HG02798 (cell line): ENCODE measurements around the gene MAP2K5.

Experiments
- ATAC-seq: cut with Tn5 transposase; IDR thresholded peaks from one replicate; pipeline ENCODE4 v1.9.1; 2021; ENCODE audit warnings: mild to moderate bottlenecking; ENCODE audit not compliant: unreplicated experiment, poor library complexity

Gene MAP2K5

GRCh38 chr15:67521029-67521782, 21.3 kb upstream of the MAP2K5 start, which contains the start of gene C15orf61:
C15orf61 (plus strand) TSS chr15:67521131; CDS start chr15:67521249, 118 bp downstream.
- peak; percentile 84 for ATAC-seq

DNA sequence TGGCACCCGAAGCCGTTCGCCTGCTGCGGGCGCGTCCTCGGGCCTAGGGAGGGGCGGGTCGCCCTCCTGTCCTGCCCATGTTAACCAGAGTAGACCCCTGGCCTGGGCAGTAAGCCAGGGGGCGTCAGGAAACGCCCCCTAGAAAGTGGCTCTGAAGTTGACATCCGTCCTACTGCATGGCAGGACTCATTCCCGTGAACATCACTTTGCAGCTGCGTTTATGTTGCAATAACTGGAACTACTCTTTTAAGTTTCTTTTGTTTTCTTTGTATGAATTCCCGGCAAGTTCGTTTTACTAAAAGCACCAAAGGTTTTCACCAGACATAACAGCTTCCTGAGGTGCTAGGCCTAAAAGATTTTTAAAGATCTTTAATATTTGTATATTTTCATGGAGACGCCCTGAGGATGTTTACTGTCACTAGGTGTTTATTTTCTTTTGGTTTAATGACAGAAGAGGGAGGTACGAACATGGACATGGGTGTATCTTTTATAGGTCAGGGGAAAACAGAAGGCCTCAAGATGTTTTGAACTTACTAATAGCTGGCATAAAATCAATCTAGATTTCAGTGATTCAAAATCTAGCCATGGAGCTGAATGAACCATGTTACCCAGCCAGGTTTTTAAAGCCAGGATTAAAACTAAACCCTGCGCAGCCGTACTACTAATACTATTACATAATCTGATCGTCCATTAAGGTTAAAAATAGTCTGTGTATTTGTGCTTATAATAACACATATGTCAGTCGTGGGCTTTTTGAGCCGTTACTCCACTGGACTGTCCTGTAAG, 20.5 kb upstream of the MAP2K5 start:
- ATAC-seq: no peak

- ATAC-seq: no peak
Observed at GRCh38 chr15:67523330-67523729, 19.2 kb upstream of the MAP2K5 start.

- no peak for ATAC-seq
Observed at GRCh38 chr15:67524235-67524634, 18.3 kb upstream of the MAP2K5 start.

DNA sequence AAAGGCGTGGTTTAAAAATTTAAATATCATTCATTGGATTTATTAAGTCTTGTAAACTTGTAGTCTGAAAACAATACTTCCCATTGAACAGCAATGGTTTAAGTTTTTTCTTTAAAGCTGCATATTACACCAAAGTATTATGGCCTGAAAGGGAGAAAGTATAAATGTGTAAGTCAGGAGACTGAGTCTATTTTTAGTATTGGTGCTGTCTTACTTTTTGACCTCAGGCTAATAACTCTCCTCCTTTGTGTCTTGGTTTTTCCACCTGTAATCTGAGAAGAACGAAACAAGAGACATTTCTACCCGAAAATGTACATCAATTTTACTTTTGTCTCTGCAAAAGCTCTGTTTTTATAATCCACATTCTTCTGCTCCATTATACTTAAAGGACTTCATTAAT, 14.0 kb upstream of the MAP2K5 start:
- ATAC-seq: no peak

DNA sequence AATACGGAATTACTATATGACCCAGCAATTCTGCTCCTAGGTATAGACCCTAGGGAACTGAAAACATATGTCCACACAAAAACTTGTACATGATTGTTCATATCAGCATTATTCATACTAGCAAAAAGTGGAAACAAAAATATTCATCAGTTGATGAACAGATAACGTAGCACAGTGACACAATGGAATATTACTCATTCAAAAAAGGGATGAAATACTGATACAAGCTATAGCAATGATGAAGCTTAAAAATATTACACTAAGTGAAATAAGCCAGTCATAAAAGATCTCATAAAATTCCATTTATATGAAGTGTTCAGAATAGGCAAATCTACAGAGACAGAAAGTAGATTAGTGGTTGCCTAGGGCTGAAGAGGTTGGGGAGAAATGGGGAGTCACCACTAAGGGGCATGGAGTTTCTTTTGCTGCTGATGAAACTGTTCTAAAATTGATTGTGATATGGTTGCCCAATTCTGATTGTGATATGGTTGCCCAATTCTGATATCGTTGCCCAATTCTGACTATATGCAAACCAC, 11.1 kb upstream of the MAP2K5 start:
- no peak for ATAC-seq

DNA sequence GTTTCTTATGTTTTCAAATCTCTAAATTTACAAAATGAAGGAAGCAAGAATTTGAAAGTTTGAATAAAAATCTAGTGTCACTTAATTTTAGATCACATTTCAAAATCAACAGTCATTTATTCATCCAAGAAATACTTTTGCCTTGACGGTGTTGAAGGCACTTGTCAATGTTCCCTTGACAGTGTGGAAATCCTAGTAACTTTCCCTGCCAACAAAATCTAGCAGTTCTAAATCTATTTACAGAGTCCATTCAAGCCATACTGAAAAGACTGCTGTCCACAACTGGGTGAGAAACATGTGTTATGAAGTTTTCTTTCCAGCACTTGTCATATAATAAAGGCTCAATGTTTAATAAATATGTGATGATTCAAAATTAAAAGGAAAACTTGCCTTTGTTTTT, 8.6 kb upstream of the MAP2K5 start:
- no peak for ATAC-seq

GRCh38 chr15:67534360-67534759, 8.1 kb upstream of the MAP2K5 start:
- no peak for ATAC-seq

DNA sequence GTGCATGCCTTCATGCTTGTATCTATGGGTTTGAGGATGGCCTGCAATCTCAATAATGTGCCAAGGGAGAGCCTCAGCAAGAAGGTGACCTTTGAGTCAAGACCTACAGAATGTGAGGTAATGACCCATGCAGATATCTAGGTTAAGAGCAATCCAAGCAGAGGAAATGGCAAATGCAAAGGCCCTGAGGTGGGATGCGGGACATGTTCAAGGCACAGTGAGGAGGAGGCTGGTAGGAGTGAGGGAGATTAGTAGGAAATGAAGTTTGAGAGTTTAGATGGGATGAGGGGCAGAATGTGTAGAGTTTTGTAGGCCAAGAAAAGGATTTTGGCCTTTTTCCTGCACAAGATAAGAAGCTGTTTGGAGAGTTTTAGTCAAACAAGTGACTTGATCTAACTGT, 4.7 kb upstream of the MAP2K5 start:
- no peak for ATAC-seq

DNA sequence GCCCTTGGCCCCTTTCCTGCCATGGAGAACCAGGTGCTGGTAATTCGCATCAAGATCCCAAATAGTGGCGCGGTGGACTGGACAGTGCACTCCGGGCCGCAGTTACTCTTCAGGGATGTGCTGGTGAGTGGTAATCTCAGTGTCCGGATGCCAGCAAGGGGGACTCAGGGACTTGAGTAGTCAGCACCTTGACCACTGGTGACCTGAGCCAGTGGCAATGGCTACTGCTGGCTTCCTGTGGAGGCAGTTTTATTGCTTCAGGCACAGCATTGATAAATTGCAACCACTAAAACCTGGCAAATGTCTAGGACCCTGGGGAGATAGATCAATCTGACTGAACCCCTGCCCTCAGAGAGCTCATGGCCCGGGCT, 830 bp downstream of the MAP2K5 start:
- no peak for ATAC-seq

DNA sequence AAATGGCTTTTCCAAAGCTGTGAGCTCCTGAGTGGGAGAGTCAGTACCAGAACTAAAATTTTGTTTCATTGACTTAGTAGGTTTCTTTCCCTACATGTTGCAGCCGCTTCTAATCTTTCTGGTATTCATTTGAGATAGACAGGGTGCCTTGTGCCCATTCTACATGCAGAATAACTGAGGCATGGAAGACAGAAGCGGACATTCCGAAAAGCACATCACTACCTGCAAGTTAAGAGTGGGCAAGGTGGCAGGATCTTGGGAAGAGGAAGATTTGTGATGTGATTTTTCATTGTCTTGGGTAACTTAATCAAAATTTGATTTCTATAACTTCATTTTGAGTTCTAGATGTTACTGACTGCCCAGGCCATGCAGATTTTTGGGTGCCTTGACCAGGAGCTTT, 2.0 kb downstream of the MAP2K5 start:
- ATAC-seq: no peak

DNA sequence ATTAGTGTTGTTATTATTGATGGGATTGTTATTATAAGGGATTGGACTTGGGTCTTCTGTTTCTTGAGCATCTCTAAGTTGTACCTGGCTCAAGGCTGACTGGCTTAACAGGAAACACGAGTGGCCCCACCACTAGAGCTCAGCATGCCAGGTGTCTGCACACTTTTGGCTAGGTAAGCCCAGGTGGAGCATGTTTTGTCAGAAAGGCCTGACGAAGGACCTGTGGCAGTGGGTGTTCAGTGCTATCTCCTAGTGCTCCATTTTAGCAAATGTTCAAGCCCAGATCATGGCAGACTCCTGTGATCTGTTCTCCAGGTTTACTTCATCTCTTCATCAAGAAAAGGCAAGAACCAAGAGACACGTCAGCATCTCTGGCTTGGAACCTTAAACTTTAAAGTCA, 3.4 kb downstream of the MAP2K5 start:
- ATAC-seq: no peak

DNA sequence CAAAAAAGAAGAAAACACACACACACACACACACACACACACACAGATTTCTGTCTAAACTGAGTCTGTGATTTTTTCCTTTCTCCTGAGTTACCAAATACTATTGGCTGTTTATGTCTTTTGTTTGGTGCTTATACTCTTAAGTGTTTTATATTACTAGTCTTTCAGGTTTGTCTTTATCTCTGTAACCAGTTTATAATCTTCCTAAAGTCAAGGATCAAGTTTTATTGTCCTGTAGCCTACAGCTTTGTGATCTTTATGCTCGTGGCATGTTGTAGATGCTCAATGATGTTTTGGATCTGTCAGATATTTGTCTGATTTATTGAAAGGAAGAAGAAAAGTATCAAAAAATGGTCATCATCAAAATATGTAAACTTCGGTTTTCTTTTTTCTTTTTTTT, 4.6 kb downstream of the MAP2K5 start:
- no peak for ATAC-seq

DNA sequence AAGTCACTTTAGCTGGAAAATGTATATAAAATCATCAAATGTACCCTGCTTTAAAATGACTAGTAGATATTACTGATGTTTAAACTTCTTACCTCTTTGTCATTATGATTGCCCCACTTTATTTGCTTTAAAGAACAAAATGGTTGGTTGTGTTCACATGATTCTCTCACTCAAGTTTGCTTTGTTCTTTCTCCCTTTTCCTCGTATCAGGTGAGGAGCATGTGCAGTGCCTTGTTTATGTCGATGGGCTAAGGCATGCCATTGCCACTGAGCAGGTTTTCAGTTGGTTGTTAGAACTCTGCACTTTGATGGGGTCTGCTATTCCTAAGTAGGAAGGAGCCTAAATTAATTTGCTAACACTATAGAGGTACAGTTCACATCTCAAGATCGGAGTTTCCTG, 5.3 kb downstream of the MAP2K5 start:
- no peak for ATAC-seq

DNA sequence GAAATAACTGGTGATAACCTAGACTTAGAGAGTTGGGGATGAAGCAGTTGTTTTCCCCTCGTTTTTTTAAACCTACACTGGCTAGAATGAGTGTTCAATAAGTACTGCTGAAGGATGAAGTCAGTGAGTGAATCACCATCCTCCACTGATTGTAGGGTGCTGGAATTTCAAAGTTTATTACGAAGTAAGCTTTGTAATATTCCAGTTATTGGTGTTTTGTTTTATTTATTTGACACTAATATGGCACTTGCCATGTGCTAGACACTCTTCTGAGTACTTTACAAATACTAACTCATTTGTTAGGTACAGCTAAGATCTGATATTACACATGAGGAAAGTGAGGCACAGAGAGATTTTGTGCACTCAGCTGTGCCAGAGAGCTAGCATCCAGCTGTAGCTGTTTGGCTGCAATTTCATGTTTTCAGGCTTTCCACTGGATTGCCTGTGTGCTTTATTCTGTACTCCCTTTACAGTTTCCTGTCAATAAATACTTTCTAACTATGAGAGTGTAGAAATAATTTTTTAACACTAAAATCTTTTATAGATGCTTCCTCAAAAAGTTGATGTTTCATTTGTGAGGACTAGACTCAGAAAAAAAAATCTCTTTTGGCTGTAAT, 5.8 kb downstream of the MAP2K5 start:
- no peak for ATAC-seq

DNA sequence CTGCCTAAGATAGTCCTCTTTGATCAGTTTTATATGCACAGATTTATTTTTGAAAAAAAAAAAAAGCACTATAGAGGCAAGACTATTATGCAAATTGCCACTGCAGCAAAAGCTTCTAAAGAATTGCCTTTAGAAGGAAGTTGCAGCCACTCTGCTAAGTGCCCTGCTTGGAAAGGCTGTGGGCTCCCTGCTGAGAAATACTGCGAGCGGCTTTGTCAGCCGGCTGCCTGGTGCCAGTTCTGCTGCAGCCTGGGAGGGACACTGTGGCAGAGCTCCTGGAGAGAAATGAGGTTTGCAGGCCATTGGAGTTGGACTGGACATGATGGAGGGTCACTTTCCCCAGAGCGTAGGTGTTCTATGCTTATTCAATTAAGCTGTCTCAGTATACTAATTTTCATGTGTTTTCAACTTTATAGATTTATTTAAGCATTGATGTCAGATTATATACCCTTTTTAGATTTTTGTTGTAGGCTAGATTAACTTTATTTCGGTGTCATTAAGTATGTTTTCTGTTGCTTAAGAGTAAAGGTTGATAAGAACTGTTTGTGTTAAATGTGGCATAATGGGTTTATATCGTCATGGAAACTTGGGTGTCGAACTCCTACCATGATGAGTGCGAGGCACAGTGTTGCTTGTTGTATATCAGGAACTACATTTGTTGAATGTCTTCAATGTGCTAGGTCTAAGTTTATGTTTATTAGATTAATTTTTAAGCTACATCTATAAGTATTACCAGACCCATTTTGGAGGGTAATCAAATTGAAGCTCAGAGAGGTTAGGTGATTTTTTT, 6.6 kb downstream of the MAP2K5 start:
- no peak for ATAC-seq

GRCh38 chr15:67549736-67550135, 7.2 kb downstream of the MAP2K5 start:
- ATAC-seq: no peak

DNA sequence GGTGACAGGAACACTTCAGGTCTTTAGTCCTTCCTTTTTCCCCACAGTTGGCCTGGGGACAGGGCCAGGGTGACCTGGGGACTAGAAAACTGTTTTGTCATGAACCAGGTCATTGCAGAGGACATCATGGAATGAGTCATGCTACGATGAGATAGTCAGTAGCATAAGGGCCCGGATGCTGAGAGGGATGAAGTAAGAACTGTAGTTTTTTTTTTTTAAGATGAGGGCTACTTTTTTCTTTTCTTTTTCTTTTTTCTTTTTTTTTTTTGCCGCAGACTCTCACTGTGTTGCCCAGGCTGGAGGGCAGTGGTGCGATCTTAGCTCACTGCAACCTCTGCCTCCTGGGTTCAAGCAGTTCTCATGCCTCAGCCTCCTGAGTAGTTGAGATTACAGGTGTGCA, 8.0 kb downstream of the MAP2K5 start:
- ATAC-seq: no peak

DNA sequence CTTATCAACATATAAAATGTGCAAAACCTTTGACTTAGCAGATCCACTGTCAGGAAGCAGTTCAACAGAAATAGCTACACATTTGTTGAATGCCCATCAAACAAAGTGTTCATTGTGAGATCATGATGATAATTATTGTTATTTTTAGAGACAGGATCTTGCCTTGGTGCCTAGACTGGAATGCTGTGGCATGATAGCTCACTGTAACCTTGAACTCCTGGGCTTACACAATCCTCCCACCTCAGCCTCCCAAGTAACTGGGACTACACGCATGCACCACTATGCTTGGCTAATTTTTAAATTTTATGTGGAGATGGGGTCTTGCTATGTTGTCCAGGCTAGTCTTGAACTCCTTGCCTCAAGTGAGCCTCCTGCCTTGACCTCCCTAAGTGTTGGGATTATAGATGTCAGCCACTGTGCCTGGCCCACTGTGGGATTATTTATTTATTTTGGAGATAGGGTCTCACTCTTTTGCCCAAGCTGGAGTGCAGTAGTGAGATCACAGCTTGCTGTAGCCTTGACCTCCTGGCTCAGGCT, 8.8 kb downstream of the MAP2K5 start:
- ATAC-seq: no peak

- no peak for ATAC-seq
Observed at GRCh38 chr15:67554580-67554979, 12.1 kb downstream of the MAP2K5 start.
